H9 (cell line): Measurements from ENCODE around the gene HAND2. TPM values are rescaled to one million over a fixed set of nuclear protein-coding genes. Genes with fewer than 3 reads are reported as not detected.
A peak's percentile ranks its signal among the peaks of the same experiment; 100 is the strongest.

Source experiments
- DNase-seq: peaks from one replicate; pipeline ENCODE4 v3.0.0-alpha.2; 2017
- H2AFZ ChIP-seq: one replicate; pipeline ENCODE4 v1.6.1; 2013; ENCODE audit warnings: mild to moderate bottlenecking, low read length, control low read depth, moderate library complexity
- H2AK5ac ChIP-seq: 2 replicates; pipeline ENCODE4 v1.6.1; 2013; ENCODE audit warnings: low read length, control low read depth, mixed read lengths; ENCODE audit not compliant: insufficient read length
- H2BK120ac ChIP-seq: one replicate; pipeline ENCODE4 v1.6.1; 2013; ENCODE audit warnings: low read depth, mild to moderate bottlenecking, low read length, control low read depth, inconsistent platforms; ENCODE audit not compliant: poor library complexity, severe bottlenecking
- H2BK12ac ChIP-seq: 2 replicates; pipeline ENCODE4 v1.6.1; 2013; ENCODE audit warnings: low read length, control low read depth, mixed read lengths, low read depth; ENCODE audit not compliant: insufficient read length
- H2BK15ac ChIP-seq: 2 replicates; pipeline ENCODE4 v1.6.1; 2013; ENCODE audit warnings: low read depth, low read length, control low read depth
- H2BK20ac ChIP-seq: one replicate; pipeline ENCODE4 v1.6.1; 2013; ENCODE audit warnings: low read depth, mild to moderate bottlenecking, low read length, control low read depth, inconsistent platforms; ENCODE audit not compliant: poor library complexity, severe bottlenecking
- H2BK5ac ChIP-seq: 2 replicates; pipeline ENCODE4 v1.6.1; 2013; ENCODE audit warnings: low read length, control low read depth, mixed read lengths; ENCODE audit not compliant: insufficient read length
- H3K14ac ChIP-seq: 2 replicates; pipeline ENCODE4 v1.6.1; 2013; ENCODE audit warnings: low read length, control low read depth; ENCODE audit not compliant: insufficient read depth
- H3K18ac ChIP-seq: 2 replicates; pipeline ENCODE4 v1.6.1; 2013; ENCODE audit warnings: low read depth, mild to moderate bottlenecking, mixed read lengths, low read length, control low read depth; ENCODE audit not compliant: insufficient read length
- H3K23ac ChIP-seq: 2 replicates; pipeline ENCODE4 v1.6.1; 2013; ENCODE audit warnings: low read length, control low read depth, mixed read lengths, low read depth; ENCODE audit not compliant: insufficient read length
- H3K23me2 ChIP-seq: 2 replicates; pipeline ENCODE4 v1.6.1; 2013; ENCODE audit warnings: low read depth, mild to moderate bottlenecking, mixed read lengths, low read length, control low read depth; ENCODE audit not compliant: insufficient read length, poor library complexity, severe bottlenecking
- H3K27ac ChIP-seq: 2 replicates; pipeline ENCODE4 v1.5.1; 2013; ENCODE audit warnings: low read length, control low read depth, mixed read lengths, low read depth; ENCODE audit not compliant: insufficient read length
- H3K27me3 ChIP-seq: 2 replicates; pipeline ENCODE4 v1.6.1; 2013; ENCODE audit warnings: low read length, control low read depth, inconsistent platforms; ENCODE audit not compliant: insufficient read depth
- H3K4ac ChIP-seq: 2 replicates; pipeline ENCODE4 v1.6.1; 2013; ENCODE audit warnings: low read depth, mild to moderate bottlenecking, control low read depth, inconsistent platforms, low read length, moderate library complexity
- H3K4me1 ChIP-seq: 2 replicates; pipeline ENCODE4 v1.6.1; 2013; ENCODE audit warnings: low read length, control low read depth, inconsistent platforms; ENCODE audit not compliant: insufficient read depth
- H3K4me2 ChIP-seq: 2 replicates; pipeline ENCODE4 v1.6.1; 2013; ENCODE audit warnings: low read length, control low read depth, mixed read lengths; ENCODE audit not compliant: insufficient read length, insufficient read depth
- H3K56ac ChIP-seq: 2 replicates; pipeline ENCODE4 v1.6.1; 2013; ENCODE audit warnings: low read depth, mild to moderate bottlenecking, mixed read lengths, low read length, control low read depth; ENCODE audit not compliant: insufficient read length
- H3K79me1 ChIP-seq: 2 replicates; pipeline ENCODE4 v1.6.1; 2013; ENCODE audit warnings: low read depth, mild to moderate bottlenecking, moderate library complexity, low read length, control low read depth, inconsistent platforms; ENCODE audit not compliant: insufficient read depth, poor library complexity, severe bottlenecking
- H3K79me2 ChIP-seq: 2 replicates; pipeline ENCODE4 v1.6.1; 2013; ENCODE audit warnings: low read length, control low read depth, inconsistent platforms; ENCODE audit not compliant: insufficient read depth
- H3K9ac ChIP-seq: 2 replicates; pipeline ENCODE4 v1.6.1; 2013; ENCODE audit warnings: low read length, control low read depth, mixed read lengths; ENCODE audit not compliant: insufficient read length; ENCODE audit errors: extremely low read depth
- H3K9me3 ChIP-seq: one replicate; pipeline ENCODE4 v1.6.1; 2013; ENCODE audit warnings: low read depth, low read length, inconsistent platforms; ENCODE audit not compliant: control insufficient read depth
- H3T11ph ChIP-seq: one replicate; pipeline ENCODE4 v1.6.1; 2013; ENCODE audit warnings: mild to moderate bottlenecking, low read length, control low read depth, inconsistent platforms
- H4K20me1 ChIP-seq: one replicate; pipeline ENCODE4 v1.6.1; 2013; ENCODE audit not compliant: control insufficient read depth, insufficient read length, insufficient read depth
- H4K5ac ChIP-seq: 2 replicates; pipeline ENCODE4 v1.6.1; 2013; ENCODE audit warnings: low read depth, mild to moderate bottlenecking, mixed read lengths, low read length, control low read depth; ENCODE audit not compliant: insufficient read length
- H4K8ac ChIP-seq: replicated peaks from 2 replicates; pipeline ENCODE4 v1.6.1; 2013; ENCODE audit warnings: low read length, control low read depth, mixed read lengths, low read depth; ENCODE audit not compliant: insufficient read length
- H4K91ac ChIP-seq: 2 replicates; pipeline ENCODE4 v1.6.1; 2013; ENCODE audit warnings: low read depth, mild to moderate bottlenecking, moderate library complexity, mixed read lengths, low read length, control low read depth; ENCODE audit not compliant: insufficient read length
- H3K27ac Mint-ChIP-seq, 3 experiments: 2 replicates in 2 of 3; 3 replicates in 1 of 3; pipeline ENCODE4 v1.8.0; 2020 to 2021; ENCODE audit warnings: mixed read lengths in 3 of 3, mild to moderate bottlenecking in 1 of 3, moderate library complexity in 1 of 3
- H3K27me3 Mint-ChIP-seq: 2 replicates; pipeline ENCODE4 v1.8.0; 2021; ENCODE audit warnings: low read depth, mild to moderate bottlenecking, moderate library complexity, mixed read lengths
- H3K36me3 Mint-ChIP-seq, 3 experiments: 2 replicates in 2 of 3; 3 replicates in 1 of 3; pipeline ENCODE4 v1.8.0; 2020 to 2021; ENCODE audit warnings: low read depth in 3 of 3, mixed read lengths in 3 of 3; ENCODE audit not compliant: insufficient read depth in 1 of 3
- H3K4me1 Mint-ChIP-seq, 2 experiments: 2 replicates each; pipeline ENCODE4 v1.8.0; 2020; ENCODE audit warnings: mixed read lengths in 2 of 2
- H3K4me3 Mint-ChIP-seq, 2 experiments: 2 replicates in 1 of 2; 3 replicates in 1 of 2; pipeline ENCODE4 v1.8.0; 2020 to 2021; ENCODE audit warnings: mild to moderate bottlenecking in 2 of 2, mixed read lengths in 2 of 2, moderate library complexity in 1 of 2
- H3K9me3 Mint-ChIP-seq, 2 experiments: 2 replicates in 1 of 2; 3 replicates in 1 of 2; pipeline ENCODE4 v1.8.0; 2020; ENCODE audit warnings: mild to moderate bottlenecking in 2 of 2, mixed read lengths in 2 of 2, moderate library complexity in 1 of 2
- CTCF ChIP-seq: fragments of 200-600 bp; sonication (generic); conservative IDR thresholded peaks from 3 replicates; pipeline ENCODE4 v1.8.0; 2021; ENCODE audit warnings: antibody characterized with exemption, mild to moderate bottlenecking
- WGBS: extraction: QIAGEN DNeasy Blood & Tissue Kit; methylation state at CpG from one replicate; pipeline ENCODE4 v1.1.7; 2013; ENCODE audit warnings: missing lambda C conversion rate, low lambda C conversion rate, mixed read lengths; ENCODE audit not compliant: insufficient read length; ENCODE audit errors: extremely low coverage; 5-methylcytosine and 5-hydroxymethylcytosine counted together
- total RNA-seq: library from RNA; stranded (reverse); gene quantifications from 2 replicates; pipeline ENCODE4 v1.2.1, GENCODE V29; 2021

HAND2 gene
- total RNA-seq, 1 experiment from 2014 or later, result not detected

- H3K79me2 ChIP-seq, result no peaks in the 10 kb centered on the region
- DNase-seq, result peak; percentile 71
Measured at GRCh38 chr4:173516621-173517524, 13.2 kb downstream of the HAND2 start.

More at GRCh38 chr4:173516621-173517524, 13.2 kb downstream of the HAND2 start:
- no peak overlapping the region for H3T11ph ChIP-seq
- no peak overlapping the region for H3K14ac ChIP-seq
- H2AK5ac ChIP-seq, result no peak overlapping the region
- Mint-ChIP-seq H3K4me1 (peaks cover 19 to 44% of the 10 kb centered on the region in 2 experiments), H3K4me3 (peak overlapping the region; percentile 36 to 77; a peak in 4 of 5 replicates), H3K27me3 (peaks cover 100% of the 10 kb centered on the region), H3K27ac (no peak overlapping the region), H3K36me3 (no peaks in the 10 kb centered on the region; a peak in 1 of 7 replicates), H3K9me3 (peaks cover 3 to 22% of the 10 kb centered on the region in 2 experiments; a peak in 4 of 5 replicates)
- H4K8ac ChIP-seq, result no peak overlapping the region
- H3K4me1 ChIP-seq, result no peaks in the 10 kb centered on the region; the same call in 1 of the 2 replicates
- H3K9ac ChIP-seq, result no peak overlapping the region
- H3K4ac ChIP-seq, result no peak overlapping the region
- peak overlapping the region; percentile 57 for H3K4me2 ChIP-seq
- no peak overlapping the region for H3K56ac ChIP-seq
- no peak overlapping the region for H2AFZ ChIP-seq
- peaks cover 3% of the 10 kb centered on the region for H3K23me2 ChIP-seq
- no peak for TF ChIP-seq CTCF
- no peak overlapping the region for H3K23ac ChIP-seq
- WGBS, result no CpG with 5 or more reads among the region's 48 CpGs
- H2BK15ac ChIP-seq, result no peak overlapping the region
- H3K9me3 ChIP-seq, result no peaks in the 10 kb centered on the region
- H4K5ac ChIP-seq, result no peak overlapping the region
- H3K27me3 ChIP-seq, result peaks cover 100% of the 10 kb centered on the region
- no peak overlapping the region for H3K27ac ChIP-seq
- no peak overlapping the region for H2BK12ac ChIP-seq
- no peak overlapping the region for H4K91ac ChIP-seq
- no peak overlapping the region for H2BK120ac ChIP-seq
- H3K79me1 ChIP-seq, result no peaks in the 10 kb centered on the region
- H2BK20ac ChIP-seq, result no peak overlapping the region
- no peak overlapping the region for H3K18ac ChIP-seq
- H4K20me1 ChIP-seq, result peaks cover 2% of the 10 kb centered on the region
- H2BK5ac ChIP-seq, result no peak overlapping the region
